Stomach (tissue), 9 donors: ENCODE results near the gene METTL6. TPM values are rescaled to one million over a fixed set of nuclear protein-coding genes. Genes with fewer than 3 reads are reported as not detected.
"Not testable (repeated sequence)": the region's sequence is repeated elsewhere in the genome, so short reads cannot be mapped to it uniquely, and the experiment has no call there.

Source experiments
- DNase-seq, 2 donors: peaks; one replicate each; pipeline versions ENCODE4 v3.0.0 to v3.0.0-alpha.2; 2013 to 2019
- H3K27ac ChIP-seq, 5 donors: fragments of 200-600 bp in 4 of 5; sonication (generic) in 4 of 5; one replicate each; pipeline ENCODE4 v1.5.1; 2013 to 2019; ENCODE audit warnings: mild to moderate bottlenecking in 1 of 5, moderate library complexity in 1 of 5
- H3K27me3 ChIP-seq, 3 donors: fragments of 200-600 bp; sonication (generic); one replicate each; pipeline ENCODE4 v1.5.1; 2017 to 2019; ENCODE audit warnings: mixed run types in 1 of 3
- H3K36me3 ChIP-seq, 4 donors: fragments of 200-600 bp; sonication (generic); 1 replicate in 3 of 4; 2 replicates in 1 of 4; pipeline ENCODE4 v1.5.1; 2016 to 2019
- H3K4me1 ChIP-seq, 4 donors: fragments of 200-600 bp; sonication (generic); one replicate each; pipeline ENCODE4 v1.5.1; 2016 to 2019
- H3K4me3 ChIP-seq, 4 donors: fragments of 200-600 bp; sonication (generic) in 3 of 4; one replicate each; pipeline ENCODE4 v1.5.1; 2016 to 2019; ENCODE audit warnings: mild to moderate bottlenecking in 1 of 4
- H3K9me3 ChIP-seq, 4 donors: fragments of 200-600 bp; sonication (generic); one replicate each; pipeline ENCODE4 v1.5.1; 2016 to 2019
- CTCF ChIP-seq, 7 experiments: fragments of 450-650 bp in 4 of 7; fragments of 200-600 bp in 3 of 7; sonication (generic) in 3 of 7; IDR thresholded peaks; one replicate each; pipeline ENCODE4 v1.5.1; 2016 to 2019; ENCODE audit warnings: antibody characterized with exemption in 7 of 7, control low read depth in 2 of 7, mild to moderate bottlenecking in 1 of 7
- EP300 ChIP-seq: sonication (generic); formaldehyde crosslinking; IDR thresholded peaks from one replicate; pipeline ENCODE4 v1.6.1; 2017; ENCODE audit warnings: antibody characterized with exemption
- POLR2A ChIP-seq, 4 donors: fragments of 450-650 bp; IDR thresholded peaks; one replicate each; pipeline ENCODE4 v1.6.1; 2016; ENCODE audit warnings: antibody characterized with exemption in 4 of 4, control low read depth in 2 of 4, mild to moderate bottlenecking in 1 of 4, moderate library complexity in 1 of 4
- POLR2AphosphoS5 ChIP-seq, 3 donors: sonication (generic); formaldehyde crosslinking; IDR thresholded peaks; one replicate each; pipeline ENCODE4 v1.6.1; 2016; ENCODE audit warnings: antibody characterized with exemption in 3 of 3
- WGBS, 5 donors: extraction: QIAGEN DNeasy Blood & Tissue Kit in 3 of 5; methylation state at CpG; one replicate each; pipeline versions ENCODE4 v1.1.5 to v1.1.7; 2013 to 2018; 5-methylcytosine and 5-hydroxymethylcytosine counted together
- intact Hi-C: fragments of 100-400 bp; cut with DNase I; formaldehyde crosslinking; loops from one replicate; pipeline ENCODE4 v1.15.1; 2023; ENCODE audit warnings: low total_unique reads
- polyA plus RNA-seq, 3 donors: library from polyadenylated mRNA; stranded (reverse); fragments of 200-250 nt; gene quantifications; one replicate each; pipeline ENCODE4 v1.2.3, GENCODE V29; 2013
- total RNA-seq, 5 donors: library from RNA; depleted of rRNA; stranded (reverse); fragments of >200 nt; gene quantifications; one replicate each; pipeline versions ENCODE4 v1.1.0 to v1.2.3, GENCODE V29; 2014 to 2016
- donor health status: healthy with polysubstance abuse.
- donor health status: Bipolar disorder and iron deficiency.
- donor health status: healthy.

METTL6 gene
- total and polyA plus RNA-seq, 8 donors, result 0.29 to 35.8 (median 6.9) TPM

GRCh38 chr3:15390460-15390859 is 36.9 kb downstream of the METTL6 start:
- no peak overlapping the region for H3K27ac ChIP-seq
- no peaks in the 10 kb centered on the region for H3K36me3 ChIP-seq
- DNase-seq, result no peak
- no peaks in the 10 kb centered on the region for H3K27me3 ChIP-seq
- no peak overlapping the region for H3K4me3 ChIP-seq
- no peaks in the 10 kb centered on the region for H3K4me1 ChIP-seq
- H3K9me3 ChIP-seq, result peaks cover 0 to 14% (median 11%) of the 10 kb centered on the region in 4 donors
- intact Hi-C loops, result no loop called here
- TF ChIP-seq POLR2A (IDR thresholded peaks at IDR 0.05), result no peak
- TF ChIP-seq CTCF (IDR thresholded peaks at IDR 0.05), result no peak
- no peak for TF ChIP-seq POLR2AphosphoS5 (IDR thresholded peaks at IDR 0.05)
- TF ChIP-seq EP300, result no peak
- WGBS, 5 donors, result 51 to 60% (median 57%) methylated on average over 6 of the region's 6 CpGs

- not testable (repeated sequence) for H3K36me3 ChIP-seq, H3K27ac ChIP-seq, H3K4me3 ChIP-seq, H3K4me1 ChIP-seq, H3K27me3 ChIP-seq, DNase-seq
- 83 to 93% (median 92%) methylated on average over 3 of the region's 3 CpGs for WGBS, 5 donors
- intact Hi-C loops, result loop anchor here (10.0 kb wide), 1 partner anchor 184 kb away; the partner anchor contains the start of gene CAPN7
- H3K9me3 ChIP-seq, result peaks cover 0 to 14% (median 11%) of the 10 kb centered on the region in 4 donors
Observed at GRCh38 chr3:15388335-15388734, 39.0 kb downstream of the METTL6 start.

- TF ChIP-seq CTCF (IDR thresholded peaks at IDR 0.05), result no peak
- TF ChIP-seq POLR2A (IDR thresholded peaks at IDR 0.05), result no peak
- TF ChIP-seq EP300, result no peak
- no peak for TF ChIP-seq POLR2AphosphoS5 (IDR thresholded peaks at IDR 0.05)
- H3K4me1 ChIP-seq, result no peaks in the 10 kb centered on the region
- no peaks in the 10 kb centered on the region for H3K27me3 ChIP-seq
- H3K36me3 ChIP-seq, result no peaks in the 10 kb centered on the region
- WGBS, 5 donors, result 77 to 90% (median 87%) methylated on average over 3 of the region's 3 CpGs
- DNase-seq, result no peak
- peaks cover 0 to 14% (median 11%) of the 10 kb centered on the region in 4 donors for H3K9me3 ChIP-seq
- intact Hi-C loops, result loop anchor here (10.0 kb wide), 1 partner anchor 183 kb away; the partner anchor contains the start of gene CAPN7
- H3K4me3 ChIP-seq, result no peak overlapping the region
- no peak overlapping the region for H3K27ac ChIP-seq
Observed at GRCh38 chr3:15387735-15388134, 39.6 kb downstream of the METTL6 start.

- no peaks in the 10 kb centered on the region for H3K27me3 ChIP-seq
- no peak overlapping the region for H3K4me3 ChIP-seq
- intact Hi-C loops, result loop anchor here (10.0 kb wide), 1 partner anchor 182 kb away; the partner anchor contains the start of gene CAPN7
- no peaks in the 10 kb centered on the region for H3K4me1 ChIP-seq
- no peak for DNase-seq
- H3K9me3 ChIP-seq, result peaks cover 0 to 14% (median 11%) of the 10 kb centered on the region in 4 donors
- no peak for TF ChIP-seq POLR2AphosphoS5 (IDR thresholded peaks at IDR 0.05)
- TF ChIP-seq POLR2A (IDR thresholded peaks at IDR 0.05), result no peak
- TF ChIP-seq CTCF (IDR thresholded peaks at IDR 0.05), result no peak
- no peak for TF ChIP-seq EP300
- H3K36me3 ChIP-seq, result no peaks in the 10 kb centered on the region
- WGBS, 5 donors, result 52 to 78% (median 68%) methylated on average over 1 of the region's 1 CpG
- H3K27ac ChIP-seq, result no peak overlapping the region
Observed at GRCh38 chr3:15387171-15387581, 40.2 kb downstream of the METTL6 start.

GRCh38 chr3:15386654-15386955 is 40.7 kb downstream of the METTL6 start:
- intact Hi-C loops, result loop anchor here (10.0 kb wide), 1 partner anchor 182 kb away; the partner anchor contains the start of gene CAPN7
- H3K9me3 ChIP-seq, result peaks cover 0 to 14% (median 11%) of the 10 kb centered on the region in 4 donors
- not testable (repeated sequence) for H3K27ac ChIP-seq, H3K36me3 ChIP-seq, H3K27me3 ChIP-seq, H3K4me3 ChIP-seq, DNase-seq, H3K4me1 ChIP-seq
- WGBS, 5 donors, result 72 to 90% (median 89%) methylated on average over 5 of the region's 5 CpGs
